PFSK-1 (cell line): ENCODE results near the gene ATF7.

ENCODE experiments used
- FOXP2 ChIP-seq: optimal IDR thresholded peaks from 2 replicates; pipeline ENCODE3; 2011; ENCODE audit warnings: borderline replicate concordance, control low read depth, inconsistent platforms; ENCODE audit not compliant: insufficient read depth; ENCODE audit errors: extremely low read length, extremely low read depth
- POLR2AphosphoS5 ChIP-seq: IDR thresholded peaks from 2 replicates; pipeline ENCODE4 v1.6.1; 2012; ENCODE audit warnings: low read depth, mild to moderate bottlenecking, control low read depth, low read length, moderate library complexity
- REST ChIP-seq, 2 experiments: IDR thresholded peaks; 2 replicates each; pipeline versions ENCODE4 v1.6.1 to v1.8.0; 2011 to 2012; ENCODE audit warnings: low read depth in 2 of 2, low read length in 2 of 2, control low read depth in 1 of 2, inconsistent platforms in 1 of 2, mild to moderate bottlenecking in 1 of 2, moderate library complexity in 1 of 2; ENCODE audit not compliant: insufficient read depth in 1 of 2
- SIN3A ChIP-seq: IDR thresholded peaks from 2 replicates; pipeline ENCODE4 v1.6.1; 2012; ENCODE audit warnings: mild to moderate bottlenecking, low read length, moderate library complexity, borderline replicate concordance; ENCODE audit not compliant: insufficient read depth
- TAF1 ChIP-seq: IDR thresholded peaks from 2 replicates; pipeline ENCODE4 v1.6.1; 2012; ENCODE audit warnings: low read length, control low read depth, borderline replicate concordance; ENCODE audit not compliant: insufficient read depth

ATF7 gene

GRCh38 chr12:53604581-53604980, 21.6 kb downstream of the ATF7 start:
- TF ChIP-seq POLR2AphosphoS5, result no peak
- no peak for TF ChIP-seq FOXP2
- TF ChIP-seq SIN3A, result no peak
- no peak for TF ChIP-seq TAF1
- TF ChIP-seq REST (IDR thresholded peaks at IDR 0.05; ENCODE audit: insufficient read depth in 1 of 2, low read depth in 2 of 2, low read length in 2 of 2), result no peak

DNA sequence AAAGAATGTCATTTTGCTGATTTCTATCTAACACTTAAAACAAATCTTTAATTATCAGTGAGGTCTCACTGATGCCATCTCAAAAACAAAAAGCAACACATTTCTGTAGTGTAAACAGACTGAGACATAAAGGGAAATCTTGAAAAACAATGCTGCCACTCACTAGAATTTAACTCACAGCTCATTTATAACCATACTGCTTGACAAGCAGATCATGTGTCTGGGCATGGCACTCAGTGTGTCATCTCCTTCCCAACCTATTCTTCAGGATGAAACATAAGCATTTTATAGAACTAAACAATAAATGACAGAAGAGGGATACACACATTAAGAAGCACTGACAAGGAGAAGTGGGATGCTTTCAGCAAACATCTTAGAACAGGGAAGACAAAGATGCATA, 22.4 kb downstream of the ATF7 start:
- TF ChIP-seq FOXP2 (no peak), REST (IDR thresholded peaks at IDR 0.05; ENCODE audit: insufficient read depth in 1 of 2, low read depth in 2 of 2, low read length in 2 of 2) (no peak), SIN3A (no peak), TAF1 (no peak), POLR2AphosphoS5 (no peak)

GRCh38 chr12:53603196-53603595, 23.0 kb downstream of the ATF7 start:
- TF ChIP-seq FOXP2 (no peak), REST (IDR thresholded peaks at IDR 0.05; ENCODE audit: insufficient read depth in 1 of 2, low read depth in 2 of 2, low read length in 2 of 2) (no peak), TAF1 (no peak), SIN3A (no peak), POLR2AphosphoS5 (no peak)

- TF ChIP-seq TAF1 (no peak), POLR2AphosphoS5 (no peak), FOXP2 (no peak), SIN3A (no peak), REST (IDR thresholded peaks at IDR 0.05; ENCODE audit: insufficient read depth in 1 of 2, low read depth in 2 of 2, low read length in 2 of 2) (no peak)
Observed at GRCh38 chr12:53602176-53602864, 23.9 kb downstream of the ATF7 start.
